ENCODE results near the gene UBXN11. TPM values are rescaled to one million over a fixed set of nuclear protein-coding genes. Genes with fewer than 3 reads are reported as not detected.

Gene UBXN11
- total and polyA plus RNA-seq, 2 donors (not counting 1 experiment from before 2014, with no cell fraction given) = 68.0 to 81.4 TPM

- CTCF ChIA-PET = interaction anchor here (0.8 to 1.2 kb wide), 3 partner anchors 15 to 460 kb away, joined by 3 read pairs; no protein-coding TSS in a partner anchor
- ATAC-seq (ENCODE audit: low read depth) (no peak), DNase-seq (no peak)
- no peak overlapping the region for H3K4me3 ChIP-seq (ENCODE audit: control extremely low read depth in 1 of 5, extremely low read depth in 1 of 5, insufficient read depth in 1 of 5, low read depth in 2 of 5, low read length in 4 of 5)
- H3K27ac ChIP-seq (ENCODE audit: low read length in 2 of 2) = no peak overlapping the region
- no peak overlapping the region for H3K4me2 ChIP-seq (replicated peaks; ENCODE audit: low read depth, low read length, poor library complexity, severe bottlenecking)
- 100% methylated on average over 3 of the region's 5 CpGs for WGBS (ENCODE audit: insufficient coverage)
- no peaks in the 10 kb centered on the region for H3K4me1 Mint-ChIP-seq
- H3K9ac ChIP-seq (ENCODE audit: low read length) = no peak overlapping the region
- H3K4me1 ChIP-seq (ENCODE audit: control insufficient read depth in 2 of 2, insufficient read depth in 2 of 2, low read length in 2 of 2) = no peaks in the 10 kb centered on the region
- POLR2A ChIA-PET = no interaction called here
- no peaks in the 10 kb centered on the region for H4K20me1 ChIP-seq (ENCODE audit: control insufficient read depth, insufficient read depth, low read length, poor library complexity, severe bottlenecking)
- no peaks in the 10 kb centered on the region for H3K36me3 ChIP-seq (replicated peaks in 1 of 2; ENCODE audit: control extremely low read depth in 1 of 2, control insufficient read depth in 1 of 2, extremely low read depth in 1 of 2, insufficient read depth in 2 of 2, low read length in 1 of 2)
- H3K27me3 Mint-ChIP-seq = peaks cover 5% of the 10 kb centered on the region
- TF ChIP-seq EZH2 (IDR thresholded peaks at IDR 0.05; ENCODE audit: borderline replicate concordance, insufficient read depth, low read depth, low read length, poor library complexity, severe bottlenecking) = no peak
- TF ChIP-seq, protein P1, sequence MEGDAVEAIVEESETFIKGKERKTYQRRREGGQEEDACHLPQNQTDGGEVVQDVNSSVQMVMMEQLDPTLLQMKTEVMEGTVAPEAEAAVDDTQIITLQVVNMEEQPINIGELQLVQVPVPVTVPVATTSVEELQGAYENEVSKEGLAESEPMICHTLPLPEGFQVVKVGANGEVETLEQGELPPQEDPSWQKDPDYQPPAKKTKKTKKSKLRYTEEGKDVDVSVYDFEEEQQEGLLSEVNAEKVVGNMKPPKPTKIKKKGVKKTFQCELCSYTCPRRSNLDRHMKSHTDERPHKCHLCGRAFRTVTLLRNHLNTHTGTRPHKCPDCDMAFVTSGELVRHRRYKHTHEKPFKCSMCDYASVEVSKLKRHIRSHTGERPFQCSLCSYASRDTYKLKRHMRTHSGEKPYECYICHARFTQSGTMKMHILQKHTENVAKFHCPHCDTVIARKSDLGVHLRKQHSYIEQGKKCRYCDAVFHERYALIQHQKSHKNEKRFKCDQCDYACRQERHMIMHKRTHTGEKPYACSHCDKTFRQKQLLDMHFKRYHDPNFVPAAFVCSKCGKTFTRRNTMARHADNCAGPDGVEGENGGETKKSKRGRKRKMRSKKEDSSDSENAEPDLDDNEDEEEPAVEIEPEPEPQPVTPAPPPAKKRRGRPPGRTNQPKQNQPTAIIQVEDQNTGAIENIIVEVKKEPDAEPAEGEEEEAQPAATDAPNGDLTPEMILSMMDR (IDR thresholded peaks at IDR 0.05) = no peak
- no peak overlapping the region for H2AFZ ChIP-seq (ENCODE audit: insufficient read depth, low read depth, low read length, poor library complexity, severe bottlenecking)
- H3K9me3 ChIP-seq (ENCODE audit: control extremely low read depth in 1 of 3, control insufficient read depth in 2 of 3, insufficient read depth in 1 of 3, low read length in 2 of 3) = no peaks in the 10 kb centered on the region
- no peak overlapping the region for H3K4me3 Mint-ChIP-seq
- peaks cover 0 to 6% (median 0%) of the 10 kb centered on the region in 4 experiments for H3K27me3 ChIP-seq (replicated peaks in 1 of 4; ENCODE audit: control extremely low read depth in 1 of 4, control insufficient read depth in 3 of 4, insufficient read depth in 4 of 4, low read length in 3 of 4)
- no peaks in the 10 kb centered on the region for H3K9me3 Mint-ChIP-seq (ENCODE audit: insufficient read depth)
- no peaks in the 10 kb centered on the region for H3K79me2 ChIP-seq (ENCODE audit: control insufficient read depth, insufficient read depth, low read length)
- H3K27ac Mint-ChIP-seq = no peak overlapping the region
- intact Hi-C loops (cut with micrococcal nuclease) = no loop called here
Observed at GRCh38 chr1:26349877-26350244, 43.4 kb upstream of the UBXN11 start.

DNA sequence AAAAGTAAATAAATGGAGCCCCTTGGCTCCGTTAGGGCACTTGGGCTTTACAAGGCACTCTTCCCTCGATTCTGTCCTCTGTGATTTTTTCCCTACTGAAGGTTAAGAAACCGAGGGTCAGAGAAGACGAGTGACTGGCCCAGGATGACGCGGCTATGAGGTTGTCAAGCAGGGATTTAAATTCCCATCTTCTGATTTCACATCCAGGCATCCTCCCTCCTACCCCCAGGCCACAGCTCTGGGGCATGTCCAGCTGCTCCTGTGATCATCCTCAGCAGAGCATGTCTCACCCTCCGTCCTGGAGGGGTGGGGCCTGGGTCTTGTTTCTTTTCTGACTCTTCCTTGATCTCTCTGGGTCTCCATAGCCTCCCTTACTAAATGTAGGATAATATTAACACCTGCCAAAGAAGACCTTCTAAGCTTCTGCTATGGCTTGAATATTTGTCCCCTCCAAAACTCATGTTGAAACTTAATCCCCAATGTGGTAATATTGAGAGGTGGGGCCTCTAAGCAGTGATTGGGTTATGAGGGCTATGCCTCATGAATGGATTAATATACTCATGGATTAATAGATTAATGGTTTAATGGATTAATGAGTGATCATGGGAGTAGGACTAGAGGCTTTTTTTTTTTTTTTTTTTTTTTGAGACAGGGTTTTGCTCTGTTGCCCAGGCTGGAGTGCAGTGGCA, 42.9 kb upstream of the UBXN11 start:
- Mint-ChIP-seq H3K4me1 (no peaks in the 10 kb centered on the region), H3K9me3 (ENCODE audit: insufficient read depth) (no peaks in the 10 kb centered on the region), H3K27ac (no peak overlapping the region), H3K27me3 (peaks cover 5% of the 10 kb centered on the region), H3K4me3 (no peak overlapping the region)
- Histone ChIP-seq H3K9me3 (ENCODE audit: control extremely low read depth in 1 of 3, control insufficient read depth in 2 of 3, insufficient read depth in 1 of 3, low read length in 2 of 3) (no peaks in the 10 kb centered on the region), H4K20me1 (ENCODE audit: control insufficient read depth, insufficient read depth, low read length, poor library complexity, severe bottlenecking) (no peaks in the 10 kb centered on the region), H3K27ac (ENCODE audit: low read length in 2 of 2) (no peak overlapping the region), H2AFZ (ENCODE audit: insufficient read depth, low read depth, low read length, poor library complexity, severe bottlenecking) (no peak overlapping the region), H3K79me2 (ENCODE audit: control insufficient read depth, insufficient read depth, low read length) (no peaks in the 10 kb centered on the region), H3K4me1 (ENCODE audit: control insufficient read depth in 2 of 2, insufficient read depth in 2 of 2, low read length in 2 of 2) (no peaks in the 10 kb centered on the region), H3K27me3 (replicated peaks in 1 of 4; ENCODE audit: control extremely low read depth in 1 of 4, control insufficient read depth in 3 of 4, insufficient read depth in 4 of 4, low read length in 3 of 4) (peaks cover 0 to 6% (median 0%) of the 10 kb centered on the region in 4 experiments), H3K9ac (ENCODE audit: low read length) (no peak overlapping the region), H3K36me3 (replicated peaks in 1 of 2; ENCODE audit: control extremely low read depth in 1 of 2, control insufficient read depth in 1 of 2, extremely low read depth in 1 of 2, insufficient read depth in 2 of 2, low read length in 1 of 2) (no peaks in the 10 kb centered on the region), H3K4me3 (ENCODE audit: control extremely low read depth in 1 of 5, extremely low read depth in 1 of 5, insufficient read depth in 1 of 5, low read depth in 2 of 5, low read length in 4 of 5) (no peak overlapping the region), H3K4me2 (replicated peaks; ENCODE audit: low read depth, low read length, poor library complexity, severe bottlenecking) (no peak overlapping the region)
- POLR2A ChIA-PET = no interaction called here
- intact Hi-C loops (cut with micrococcal nuclease) = no loop called here
- TF ChIP-seq EZH2 (IDR thresholded peaks at IDR 0.05; ENCODE audit: borderline replicate concordance, insufficient read depth, low read depth, low read length, poor library complexity, severe bottlenecking) = no peak
- TF ChIP-seq, protein P1 (IDR thresholded peaks at IDR 0.05) = no peak
- CTCF ChIA-PET = interaction anchor here (0.8 to 1.2 kb wide), 3 partner anchors 14 to 461 kb away, joined by 3 read pairs; no protein-coding TSS in a partner anchor
- 90% methylated on average over 6 of the region's 7 CpGs for WGBS (ENCODE audit: insufficient coverage)
- ATAC-seq (ENCODE audit: low read depth) (no peak), DNase-seq (no peak)
